ENCODE measurements around the gene ZNF728. TPM values are rescaled to one million over a fixed set of nuclear protein-coding genes. Genes with fewer than 3 reads are reported as not detected.

The ZNF728 gene
- total RNA-seq, 1 donor from 2014 or later = not detected

Other genes with a start within 250 kb of the ZNF728 start
- not detected in 2 replicates for gene ZNF99, start 219.0 kb downstream of the ZNF728 start, total RNA-seq
- gene ZNF723, start 170.9 kb downstream of the ZNF728 start, total RNA-seq = not detected in 2 replicates
- gene ZNF730, start 113.8 kb upstream of the ZNF728 start, total RNA-seq = 0.68 and 0.85 TPM in 2 replicates
- gene ZNF724, start 247.2 kb upstream of the ZNF728 start, total RNA-seq = 15.5 and 16.1 TPM in 2 replicates